Transverse colon (tissue), 3 donors: ENCODE data around the gene CDC14A.

ENCODE experiments used
- EP300 ChIP-seq: sonication (generic); formaldehyde crosslinking; IDR thresholded peaks from one replicate; pipeline ENCODE4 v1.6.1; 2017; ENCODE audit warnings: antibody characterized with exemption, low read depth
- POLR2A ChIP-seq: fragments of 450-650 bp; IDR thresholded peaks from one replicate; pipeline ENCODE4 v1.6.1; 2016; ENCODE audit warnings: antibody characterized with exemption, mild to moderate bottlenecking, moderate library complexity
- TF ChIP-seq, protein P1 (sequence below), 5 experiments: fragments of 200-600 bp in 3 of 5; fragments of 450-650 bp in 2 of 5; sonication (generic) in 3 of 5; IDR thresholded peaks; 1 replicate in 2 of 5; 2 replicates in 3 of 5; pipeline ENCODE4 v1.5.1; 2016 to 2017; ENCODE audit warnings: antibody characterized with exemption in 5 of 5, inconsistent platforms in 3 of 5, mild to moderate bottlenecking in 2 of 5, moderate library complexity in 1 of 5

DNA sequence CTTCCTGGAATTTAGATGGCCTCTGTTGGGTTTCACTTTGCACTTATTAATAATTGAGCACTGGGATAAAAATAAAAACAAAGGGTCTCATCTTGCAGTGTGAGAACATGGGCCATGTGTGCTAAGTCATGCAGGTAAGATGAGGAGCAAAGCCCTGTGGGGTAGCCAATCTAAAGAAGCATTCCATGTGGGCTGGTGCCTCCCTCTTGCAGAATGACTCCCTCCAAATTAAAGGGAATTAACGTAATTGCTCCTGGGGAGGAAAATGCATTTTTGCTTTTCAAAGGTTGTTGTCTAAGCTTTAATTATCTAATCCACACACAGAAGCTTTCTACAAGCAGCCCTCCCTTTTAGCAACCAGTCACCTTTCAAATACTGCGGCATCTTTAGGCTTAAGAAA, 69.8 kb downstream of the CDC14A start:
- TF ChIP-seq, protein P1, sequence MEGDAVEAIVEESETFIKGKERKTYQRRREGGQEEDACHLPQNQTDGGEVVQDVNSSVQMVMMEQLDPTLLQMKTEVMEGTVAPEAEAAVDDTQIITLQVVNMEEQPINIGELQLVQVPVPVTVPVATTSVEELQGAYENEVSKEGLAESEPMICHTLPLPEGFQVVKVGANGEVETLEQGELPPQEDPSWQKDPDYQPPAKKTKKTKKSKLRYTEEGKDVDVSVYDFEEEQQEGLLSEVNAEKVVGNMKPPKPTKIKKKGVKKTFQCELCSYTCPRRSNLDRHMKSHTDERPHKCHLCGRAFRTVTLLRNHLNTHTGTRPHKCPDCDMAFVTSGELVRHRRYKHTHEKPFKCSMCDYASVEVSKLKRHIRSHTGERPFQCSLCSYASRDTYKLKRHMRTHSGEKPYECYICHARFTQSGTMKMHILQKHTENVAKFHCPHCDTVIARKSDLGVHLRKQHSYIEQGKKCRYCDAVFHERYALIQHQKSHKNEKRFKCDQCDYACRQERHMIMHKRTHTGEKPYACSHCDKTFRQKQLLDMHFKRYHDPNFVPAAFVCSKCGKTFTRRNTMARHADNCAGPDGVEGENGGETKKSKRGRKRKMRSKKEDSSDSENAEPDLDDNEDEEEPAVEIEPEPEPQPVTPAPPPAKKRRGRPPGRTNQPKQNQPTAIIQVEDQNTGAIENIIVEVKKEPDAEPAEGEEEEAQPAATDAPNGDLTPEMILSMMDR (IDR thresholded peaks at IDR 0.05) = no peak
- TF ChIP-seq POLR2A (no peak), EP300 (no peak)
